HG03139 (cell line): ENCODE results near the gene ZNF33B.
"Not testable (repeated sequence)": the region's sequence is repeated elsewhere in the genome, so short reads cannot be mapped to it uniquely, and the experiment has no call there.

Experiments
- ATAC-seq: cut with Tn5 transposase; IDR thresholded peaks from one replicate; pipeline ENCODE4 v1.9.1; 2021; ENCODE audit not compliant: unreplicated experiment

Gene ZNF33B

GRCh38 chr10:42618424-42618823, 19.9 kb downstream of the ZNF33B start:
- ATAC-seq = no peak

DNA sequence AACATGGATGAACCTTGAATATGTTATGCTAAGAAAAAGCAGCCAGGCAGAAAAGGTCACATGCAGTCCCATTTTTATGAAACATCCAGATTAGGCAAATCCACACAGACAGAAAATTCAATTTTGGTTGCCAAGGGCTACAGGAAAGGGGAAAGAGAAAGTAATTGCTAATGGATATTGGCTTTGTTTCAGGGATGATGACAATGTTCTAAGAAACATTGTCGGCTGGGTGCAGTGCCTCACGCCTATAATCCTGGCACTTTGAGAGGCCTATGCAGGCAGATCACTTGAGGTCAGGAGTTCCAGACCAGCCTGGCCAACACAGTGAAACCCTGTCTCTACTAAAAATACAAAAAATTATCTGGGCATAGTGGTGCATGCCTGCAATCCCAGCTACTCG, 23.0 kb downstream of the ZNF33B start:
- no peak for ATAC-seq

DNA sequence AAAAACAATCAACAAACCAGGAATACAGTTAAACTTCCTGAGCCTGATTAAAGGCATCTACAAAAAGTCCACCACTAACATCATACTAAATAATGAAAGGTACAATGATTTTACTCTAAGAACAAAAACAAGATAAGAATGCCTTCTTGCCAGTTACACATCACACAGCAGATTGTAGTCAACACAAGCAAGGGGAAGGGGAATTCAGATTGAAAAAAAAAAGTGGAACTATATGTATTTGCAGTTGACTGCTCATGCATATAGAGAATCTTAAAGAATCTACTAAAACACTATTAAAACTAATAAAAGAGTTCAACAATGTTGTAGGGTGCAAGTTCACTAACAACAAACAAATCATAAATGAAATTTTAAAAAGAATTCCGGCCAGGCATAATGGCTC, 28.5 kb downstream of the ZNF33B start:
- no peak for ATAC-seq

DNA sequence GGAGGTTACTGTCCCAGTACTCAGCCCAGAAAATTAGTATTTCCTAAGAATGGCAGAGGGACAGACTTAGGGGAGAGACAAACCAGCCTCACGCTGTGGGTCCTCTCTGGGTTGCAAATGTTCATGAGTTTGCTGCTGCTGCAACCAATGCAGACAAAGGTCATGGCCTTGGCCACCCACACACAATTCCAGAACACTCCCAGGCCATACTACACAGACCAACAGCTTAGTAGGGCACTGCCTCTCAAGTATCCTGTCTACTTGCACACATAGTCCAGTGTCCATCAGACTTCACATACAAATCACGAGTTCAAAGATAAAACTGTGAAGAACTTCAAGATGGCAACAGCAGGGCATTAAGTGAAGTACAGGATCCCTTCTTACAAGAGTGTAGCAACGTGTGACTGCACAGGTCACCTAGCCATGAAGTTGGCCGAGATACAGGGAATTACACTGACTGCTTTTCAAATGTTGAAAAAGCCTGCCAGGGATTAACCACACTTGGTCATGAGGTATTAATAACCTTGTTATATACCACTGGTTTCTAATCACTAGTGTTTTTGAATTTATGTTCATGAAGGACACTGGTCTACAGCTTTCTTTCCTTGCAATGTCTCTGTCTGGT, 40.0 kb downstream of the ZNF33B start:
- ATAC-seq = no peak

DNA sequence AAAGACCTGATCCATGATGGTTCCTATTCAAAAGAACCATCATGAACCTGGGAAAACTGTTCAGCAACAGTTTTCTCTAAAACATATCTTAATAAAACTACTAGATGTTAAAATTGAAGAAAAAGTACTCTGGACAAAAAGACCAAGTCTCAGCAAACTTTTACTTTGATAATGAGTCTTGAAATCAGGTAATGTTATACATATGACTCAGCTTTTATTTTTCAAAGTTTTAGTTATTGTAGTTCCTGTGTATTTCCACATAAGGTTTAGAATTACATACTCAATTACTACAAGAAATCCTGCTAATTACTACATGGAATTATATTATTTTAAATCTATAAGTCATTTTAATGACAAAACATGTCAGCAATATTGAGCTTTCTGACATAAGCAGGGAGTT, 42.2 kb downstream of the ZNF33B start:
- ATAC-seq = no peak

DNA sequence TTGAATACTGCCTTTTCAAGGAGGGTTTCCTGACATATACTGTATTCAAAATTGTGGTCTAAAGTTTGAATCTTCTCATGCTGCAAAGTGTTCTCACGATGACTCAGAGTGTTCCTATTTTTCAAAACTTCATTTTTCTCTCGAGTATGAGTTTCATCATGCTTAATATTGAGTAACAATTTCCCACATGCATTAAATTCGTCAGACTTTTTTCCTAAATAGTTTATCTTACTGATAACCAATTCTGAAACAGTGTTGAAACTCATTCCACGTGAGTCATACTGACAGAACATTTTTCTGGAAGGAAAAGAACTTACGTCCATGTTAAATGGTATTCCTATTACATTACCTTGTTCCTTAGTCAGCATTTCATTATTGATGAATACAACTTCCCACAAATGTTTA, 44.1 kb downstream of the ZNF33B start:
- ATAC-seq = no peak

GRCh38 chr10:42593284-42593683, 45.1 kb downstream of the ZNF33B start:
- ATAC-seq = no peak

DNA sequence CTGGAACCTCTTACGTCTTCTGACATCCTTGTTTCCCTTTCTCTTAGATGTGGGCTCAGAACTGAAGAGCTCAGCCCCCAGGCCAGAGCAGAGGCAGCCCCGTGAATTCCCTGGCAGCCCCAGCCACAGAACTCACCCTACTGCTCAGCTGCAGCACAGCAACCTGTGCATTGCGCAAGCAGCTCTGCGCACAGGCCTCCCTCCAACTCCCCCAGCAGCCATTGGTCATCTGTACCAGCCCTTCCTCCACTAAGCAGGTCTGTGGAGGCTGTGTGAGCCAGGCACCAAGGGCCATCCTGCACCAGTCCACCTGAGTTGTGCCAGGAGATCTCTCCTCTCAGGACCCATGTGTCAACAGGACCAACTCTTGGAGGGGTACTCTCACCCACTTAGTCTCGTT, 54.5 kb downstream of the ZNF33B start:
- no peak for ATAC-seq

- ATAC-seq = no peak
Observed at GRCh38 chr10:42578019-42578418, 60.4 kb downstream of the ZNF33B start.

- ATAC-seq = no peak
Observed at GRCh38 chr10:42576338-42576737, 62.0 kb downstream of the ZNF33B start.

DNA sequence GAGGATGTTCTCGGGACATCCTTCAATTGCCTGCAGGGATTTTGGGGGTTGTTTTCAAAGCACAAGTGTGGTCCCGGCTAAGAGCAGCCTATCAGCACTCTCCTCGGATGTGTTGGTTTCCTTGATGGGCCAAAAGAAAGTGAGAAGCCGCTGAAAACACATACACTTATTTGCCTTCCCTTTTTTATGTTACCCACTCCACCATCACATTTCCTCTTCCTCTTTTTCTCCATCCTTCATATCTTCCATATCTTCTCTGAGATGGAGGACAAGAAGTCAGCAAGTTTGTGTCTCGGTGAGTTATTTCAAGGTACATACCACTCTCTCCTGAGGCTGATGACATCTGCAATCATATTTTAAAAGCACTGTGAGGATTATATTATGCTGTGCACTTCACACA, 64.0 kb downstream of the ZNF33B start:
- no peak for ATAC-seq

- no peak for ATAC-seq
Observed at GRCh38 chr10:42556931-42557330, 81.4 kb downstream of the ZNF33B start.

GRCh38 chr10:42553576-42553975, 84.8 kb downstream of the ZNF33B start:
- ATAC-seq = not testable (repeated sequence)

DNA sequence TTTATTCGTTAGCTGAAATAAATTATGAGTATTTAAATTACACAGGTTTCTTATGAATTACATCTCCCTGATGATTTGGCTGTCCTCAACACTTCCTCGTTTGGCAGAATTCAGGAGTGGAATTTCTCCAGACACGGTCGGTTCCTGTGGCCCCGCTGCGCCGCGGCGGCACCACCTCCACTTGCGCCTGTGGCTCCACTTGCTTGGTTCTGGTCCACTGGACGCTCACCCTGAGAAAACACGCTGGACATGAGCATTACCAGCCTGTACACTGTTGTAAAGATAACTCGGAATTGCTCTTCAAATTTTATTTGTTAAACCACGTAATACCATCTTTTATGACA, 85.3 kb downstream of the ZNF33B start:
- peak; percentile 17 for ATAC-seq

DNA sequence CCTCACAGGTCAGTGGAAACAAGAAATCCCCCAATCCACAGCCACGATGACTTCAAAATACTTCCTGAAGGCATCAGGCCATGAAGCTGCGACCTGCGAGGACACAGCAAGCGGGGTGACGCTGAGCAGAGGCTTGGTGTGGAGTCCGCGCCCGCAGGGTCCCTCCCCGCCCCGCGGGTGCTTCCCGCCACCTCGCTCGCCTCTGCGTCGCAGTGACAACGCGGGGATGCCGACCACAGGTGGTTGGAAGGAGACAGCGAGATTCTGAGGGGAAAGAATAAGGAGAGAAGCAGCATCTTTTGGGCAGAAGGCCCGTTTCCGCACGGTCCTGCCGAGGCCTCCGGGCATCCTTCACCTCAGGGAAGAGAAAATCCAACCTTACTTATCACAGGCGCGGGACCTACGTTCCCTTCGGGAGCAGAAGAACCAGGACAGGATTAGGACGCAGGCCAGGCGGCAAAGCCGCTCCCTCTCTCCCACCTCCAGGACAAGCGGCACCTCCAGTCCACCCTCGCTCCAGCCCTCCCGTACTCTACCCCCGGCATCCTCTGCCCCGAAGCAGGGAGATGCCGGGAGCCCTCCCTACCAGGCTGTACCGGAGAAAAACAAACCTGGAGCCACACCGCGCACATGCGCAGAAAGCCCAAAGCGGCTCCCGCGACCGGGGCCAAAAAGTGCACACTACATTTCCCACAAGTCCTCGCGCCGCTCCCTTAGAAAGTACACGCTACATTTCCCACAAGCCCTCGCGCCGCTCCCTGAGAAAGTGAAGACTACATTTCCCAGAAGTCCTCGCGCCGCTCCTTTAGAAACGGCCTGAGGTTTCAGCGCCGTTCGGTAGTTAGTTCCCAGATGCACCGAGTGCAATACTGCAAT, 85.9 kb downstream of the ZNF33B start:
- peak; percentile 95 for ATAC-seq

- ATAC-seq = no peak
Observed at GRCh38 chr10:42551582-42552187, 86.7 kb downstream of the ZNF33B start.

DNA sequence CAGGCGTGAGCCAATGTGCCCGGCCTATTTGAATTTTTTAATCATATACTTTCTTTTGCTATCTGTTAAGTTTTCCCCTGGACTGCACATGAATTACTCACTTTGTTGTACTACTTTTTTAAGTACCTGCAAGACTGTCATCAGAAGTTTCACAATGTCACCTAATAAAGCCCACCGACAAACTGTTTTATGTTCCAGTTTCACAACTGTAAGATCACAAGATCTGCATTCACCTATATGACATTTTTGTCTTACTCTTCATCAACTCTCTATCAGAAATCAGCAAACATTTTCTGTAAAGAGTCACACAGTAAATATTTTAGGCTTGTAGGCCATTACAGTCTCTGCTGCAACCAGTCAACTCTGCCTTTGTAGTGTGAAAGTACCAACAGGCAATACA, 88.5 kb downstream of the ZNF33B start:
- ATAC-seq = no peak

- no peak for ATAC-seq
Observed at GRCh38 chr10:42548254-42548653, 90.1 kb downstream of the ZNF33B start.

DNA sequence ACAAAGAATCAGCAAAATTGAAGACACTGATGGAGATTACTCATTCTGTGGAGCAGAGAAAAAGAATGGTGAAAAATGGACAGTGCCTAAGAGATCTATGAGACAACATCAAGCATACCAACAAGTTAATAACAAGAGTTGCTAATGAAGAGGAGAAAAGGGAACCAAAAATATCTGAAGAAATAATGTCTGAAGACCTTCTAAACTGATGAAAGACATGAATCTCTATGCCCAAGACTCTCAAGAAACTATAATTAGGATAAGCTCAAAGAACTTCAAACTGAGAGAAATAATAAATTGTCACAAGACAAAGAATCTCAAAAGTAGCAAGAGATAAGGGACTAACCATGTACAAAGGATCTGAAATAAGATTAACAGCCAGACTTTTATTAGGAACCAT, 93.4 kb downstream of the ZNF33B start:
- no peak for ATAC-seq

- ATAC-seq = no peak
Observed at GRCh38 chr10:42543840-42544372, 94.5 kb downstream of the ZNF33B start.
